HG02943 (cell line): ENCODE data around the gene RBFA.

Source experiments
- ATAC-seq: cut with Tn5 transposase; IDR thresholded peaks from one replicate; pipeline ENCODE4 v1.9.1; 2021; ENCODE audit warnings: mild to moderate bottlenecking, low read depth, moderate library complexity; ENCODE audit not compliant: unreplicated experiment

Gene RBFA

DNA sequence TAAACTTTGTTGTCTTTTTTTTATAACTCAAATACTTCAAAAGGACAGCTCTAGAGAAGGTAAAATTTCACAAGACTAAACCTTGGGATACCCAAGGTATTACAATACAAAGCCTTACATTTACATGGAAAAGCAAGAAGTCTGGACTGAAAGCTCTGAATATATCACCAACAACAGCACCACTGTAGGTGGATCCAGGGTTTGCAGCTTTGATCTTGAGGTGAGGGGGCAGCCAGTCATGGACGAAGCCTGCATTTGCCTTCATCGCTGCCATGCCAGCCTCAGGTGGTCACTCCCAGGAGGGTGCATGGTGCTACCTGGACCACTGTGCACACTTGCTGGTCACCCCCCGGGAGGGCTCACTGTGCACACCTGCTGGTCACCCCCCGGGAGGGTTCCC is 36.6 kb downstream of the RBFA start:
- ATAC-seq, result no peak

DNA sequence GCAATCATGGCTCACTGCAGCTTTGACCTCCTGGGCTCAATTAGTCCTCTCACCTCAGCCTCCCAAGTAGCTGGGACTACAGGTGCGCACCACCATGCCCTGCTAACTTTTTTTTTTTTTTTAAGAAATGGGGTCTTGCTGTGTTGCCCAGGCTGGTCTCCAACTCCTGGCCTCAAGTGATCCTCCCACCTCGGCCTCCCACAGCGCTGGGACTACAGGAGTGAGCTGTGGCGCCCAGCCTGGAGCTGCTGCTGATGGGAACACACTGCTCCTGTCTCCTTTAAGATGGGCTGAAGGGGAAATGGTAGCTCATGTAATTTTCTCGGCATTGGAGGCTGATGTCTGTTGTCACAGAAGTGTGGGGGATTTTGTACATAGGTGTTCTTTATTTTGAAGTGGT is 39.9 kb downstream of the RBFA start:
- ATAC-seq, result no peak

DNA sequence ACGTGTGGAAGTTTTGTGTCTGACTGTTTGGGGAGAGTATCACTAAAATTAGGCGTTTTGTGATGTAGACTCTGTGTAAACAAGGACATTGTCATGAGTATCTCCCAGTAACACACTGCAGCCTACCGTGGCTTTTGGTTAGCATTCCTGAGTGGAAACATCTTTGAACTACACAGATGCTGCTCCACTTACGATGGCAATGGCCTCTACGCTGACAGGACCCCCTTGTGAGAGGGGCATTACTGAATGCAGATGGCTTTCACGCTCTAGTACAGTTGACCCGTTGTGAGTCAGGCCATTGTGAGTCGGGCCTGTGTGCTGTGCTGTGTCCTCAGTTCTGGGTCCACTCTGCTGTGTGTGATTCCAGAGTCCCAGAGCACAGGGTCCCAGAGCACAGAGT is 40.5 kb downstream of the RBFA start:
- ATAC-seq, result no peak

DNA sequence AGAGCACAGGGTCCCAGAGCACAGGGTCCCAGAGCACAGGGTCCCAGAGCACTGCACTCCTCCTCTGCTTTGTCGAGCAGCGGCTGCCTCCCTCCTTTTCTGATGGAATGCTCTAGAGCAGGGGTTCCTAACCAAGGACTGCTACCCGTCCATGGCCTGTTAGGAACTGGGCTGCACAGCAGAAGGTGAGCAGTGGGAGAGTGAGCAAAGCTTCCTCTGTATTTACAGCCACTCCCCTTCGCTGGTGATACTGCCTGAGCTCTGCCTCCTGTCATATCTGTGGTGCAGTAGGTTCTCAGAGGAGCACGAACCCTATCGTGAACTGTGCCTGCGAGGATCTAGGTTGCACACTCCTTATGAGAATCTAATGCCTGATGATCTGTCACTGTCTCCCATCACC is 41.7 kb downstream of the RBFA start:
- ATAC-seq, result no peak

DNA sequence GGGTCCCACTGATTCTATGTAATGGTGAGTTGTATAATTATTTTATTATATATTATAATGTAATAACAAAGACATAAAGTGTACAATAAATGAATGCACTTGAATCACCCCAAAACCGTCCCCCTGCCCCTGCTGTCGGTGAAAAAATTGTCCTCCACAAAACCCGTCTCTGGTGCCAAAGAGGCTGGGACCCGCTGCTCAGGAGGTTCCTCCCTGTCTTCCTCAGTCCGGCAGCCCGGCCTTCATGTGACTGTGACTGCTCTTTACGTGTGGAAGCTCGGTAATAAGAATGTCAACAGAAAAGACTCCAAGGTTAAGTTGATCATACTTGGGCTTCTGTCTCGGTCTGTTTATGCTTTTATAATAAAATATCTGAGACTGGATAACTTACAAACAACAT is 42.1 kb downstream of the RBFA start:
- ATAC-seq, result no peak

DNA sequence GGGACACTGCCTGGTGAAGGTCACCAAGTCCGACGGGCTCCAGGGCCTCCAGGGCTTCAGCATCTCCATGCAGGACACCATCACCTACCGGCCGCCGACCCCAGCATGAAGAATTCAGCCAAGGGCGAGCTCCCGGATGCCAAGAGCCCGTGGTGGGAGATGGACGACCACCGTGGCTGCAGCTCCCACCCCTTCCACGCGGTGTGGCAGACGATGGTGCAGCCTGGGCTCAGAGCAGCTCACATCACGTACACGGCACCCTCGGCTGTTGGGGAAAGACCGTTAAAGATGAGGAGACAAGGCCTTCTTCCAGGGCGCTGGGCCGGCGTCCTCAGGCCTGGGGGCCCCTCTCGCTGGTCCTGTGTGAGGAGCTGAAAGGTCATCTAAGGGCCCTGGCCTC is 43.6 kb downstream of the RBFA start:
- no peak for ATAC-seq
